PC-9 (cell line): ENCODE data around the gene TCP11L1. TPM values are rescaled to one million over a fixed set of nuclear protein-coding genes. Genes with fewer than 3 reads are reported as not detected.
"Not testable (repeated sequence)": the region's sequence is repeated elsewhere in the genome, so short reads cannot be mapped to it uniquely, and the experiment has no call there.

Experiments
- BruUV-seq: library from RNA; stranded (reverse); fragments of 400-500 nt; replicated peaks from 2 replicates; lab custom pipeline; 2021; lab: Mats Ljungman, UMichigan
- CTCF ChIA-PET: fragments of 300-600 bp; sonication (Branson Sonifier 250); formaldehyde crosslinking; loops from one replicate; lab custom pipeline; 2022; ENCODE audit warnings: antibody characterized with exemption; lab: Charles Lee
- POLR2A ChIA-PET: fragments of 300-600 bp; sonication (Branson Sonifier 250); formaldehyde crosslinking; loops from one replicate; lab custom pipeline; 2022; ENCODE audit warnings: antibody characterized with exemption; ENCODE audit not compliant: unreplicated experiment; lab: Charles Lee
- DNase-seq, 2 experiments: peaks; one replicate each; pipeline versions ENCODE4 v3.0.0 to v3.0.0-alpha.2; 2015 to 2022; ENCODE audit warnings: mixed read lengths in 1 of 2
- H2AFZ ChIP-seq: fragments of 200-600 bp; sonication (generic); 2 replicates; pipeline ENCODE4 v1.8.1; 2017; ENCODE audit warnings: antibody characterized with exemption
- H3F3A ChIP-seq: fragments of 200-600 bp; sonication (generic); 2 replicates; pipeline ENCODE4 v1.8.1; 2017; ENCODE audit warnings: antibody characterized with exemption, mild to moderate bottlenecking, low read depth; ENCODE audit not compliant: insufficient read depth
- H3K27ac ChIP-seq: fragments of 200-600 bp; sonication (generic); 2 replicates; pipeline ENCODE4 v1.6.1; 2016; ENCODE audit warnings: mixed run types
- H3K27me3 ChIP-seq: fragments of 200-600 bp; sonication (generic); 2 replicates; pipeline ENCODE4 v1.6.1; 2016; ENCODE audit warnings: low read depth, mixed run types; ENCODE audit not compliant: insufficient read depth
- H3K36me3 ChIP-seq: fragments of 200-600 bp; sonication (generic); 2 replicates; pipeline ENCODE4 v1.6.1; 2016; ENCODE audit warnings: low read depth, mixed run types
- H3K4me1 ChIP-seq: fragments of 200-600 bp; sonication (generic); replicated peaks from 2 replicates; pipeline ENCODE4 v1.6.1; 2016; ENCODE audit warnings: mixed run types; ENCODE audit not compliant: insufficient read depth
- H3K4me2 ChIP-seq: fragments of 200-600 bp; sonication (generic); 2 replicates; pipeline ENCODE4 v1.6.1; 2017; ENCODE audit warnings: mixed run types
- H3K4me3 ChIP-seq: fragments of 200-600 bp; sonication (generic); 2 replicates; pipeline ENCODE4 v1.6.1; 2016; ENCODE audit warnings: mixed run types
- H3K79me2 ChIP-seq: fragments of 200-600 bp; sonication (generic); 2 replicates; pipeline ENCODE4 v1.6.1; 2017; ENCODE audit warnings: low read depth, mixed run types
- H3K9me2 ChIP-seq: fragments of 200-600 bp; sonication (generic); 2 replicates; pipeline ENCODE4 v1.8.1; 2017; ENCODE audit warnings: mild to moderate bottlenecking; ENCODE audit not compliant: insufficient read depth
- H3K9me3 ChIP-seq: fragments of 200-600 bp; sonication (generic); 2 replicates; pipeline ENCODE4 v1.8.1; 2016; ENCODE audit warnings: low read depth; ENCODE audit not compliant: insufficient read depth
- H4K20me1 ChIP-seq: fragments of 200-600 bp; sonication (generic); 2 replicates; pipeline ENCODE4 v1.8.1; 2017; ENCODE audit not compliant: insufficient read depth
- EZH2 ChIP-seq: fragments of 200-600 bp; sonication (generic); IDR thresholded peaks from 2 replicates; pipeline ENCODE4 v1.8.0; 2017; ENCODE audit warnings: antibody characterized with exemption, low read depth
- intact Hi-C: fragments of 100-400 bp; cut with micrococcal nuclease; formaldehyde crosslinking; loops from one replicate; pipeline ENCODE4 v1.10.0; 2022; ENCODE audit not compliant: unreplicated experiment
- total RNA-seq: library from RNA; stranded (reverse); gene quantifications from 2 replicates; pipeline ENCODE4 v1.2.3, GENCODE V29; 2021
- TF ChIP-seq, protein P1 (sequence below): fragments of 200-600 bp; sonication (generic); conservative IDR thresholded peaks from 2 replicates; pipeline ENCODE4 v1.6.1; 2017; ENCODE audit warnings: mixed run types, antibody characterized with exemption, mild to moderate bottlenecking, moderate library complexity

Gene TCP11L1
- total RNA-seq, 1 experiment from 2014 or later: 8.1 TPM

GRCh38 chr11:33045551-33046255, 6.3 kb downstream of the TCP11L1 start:
- Histone ChIP-seq H4K20me1 (no peaks in the 10 kb centered on the region), H3K9me2 (no peaks in the 10 kb centered on the region), H3K4me3 (no peak overlapping the region), H3K27ac (no peak overlapping the region), H3K27me3 (no peaks in the 10 kb centered on the region), H3K4me1 (0 out of 2 replicates have a peak, but pooled peaks cover 5% of the 10 kb centered on the region), H3K4me2 (no peak overlapping the region), H3K79me2 (no peaks in the 10 kb centered on the region), H2AFZ (no peak overlapping the region), H3F3A (no peaks in the 10 kb centered on the region), H3K9me3 (no peaks in the 10 kb centered on the region; the same call in 1 of the 2 replicates), H3K36me3 (no peaks in the 10 kb centered on the region)
- CTCF ChIA-PET: no interaction called here
- no TSS peak for BruUV-seq
- DNase-seq: peak; percentile 29 to 61
- POLR2A ChIA-PET: no interaction called here
- intact Hi-C loops: no loop called here
- TF ChIP-seq EZH2: no peak
- TF ChIP-seq, protein P1, sequence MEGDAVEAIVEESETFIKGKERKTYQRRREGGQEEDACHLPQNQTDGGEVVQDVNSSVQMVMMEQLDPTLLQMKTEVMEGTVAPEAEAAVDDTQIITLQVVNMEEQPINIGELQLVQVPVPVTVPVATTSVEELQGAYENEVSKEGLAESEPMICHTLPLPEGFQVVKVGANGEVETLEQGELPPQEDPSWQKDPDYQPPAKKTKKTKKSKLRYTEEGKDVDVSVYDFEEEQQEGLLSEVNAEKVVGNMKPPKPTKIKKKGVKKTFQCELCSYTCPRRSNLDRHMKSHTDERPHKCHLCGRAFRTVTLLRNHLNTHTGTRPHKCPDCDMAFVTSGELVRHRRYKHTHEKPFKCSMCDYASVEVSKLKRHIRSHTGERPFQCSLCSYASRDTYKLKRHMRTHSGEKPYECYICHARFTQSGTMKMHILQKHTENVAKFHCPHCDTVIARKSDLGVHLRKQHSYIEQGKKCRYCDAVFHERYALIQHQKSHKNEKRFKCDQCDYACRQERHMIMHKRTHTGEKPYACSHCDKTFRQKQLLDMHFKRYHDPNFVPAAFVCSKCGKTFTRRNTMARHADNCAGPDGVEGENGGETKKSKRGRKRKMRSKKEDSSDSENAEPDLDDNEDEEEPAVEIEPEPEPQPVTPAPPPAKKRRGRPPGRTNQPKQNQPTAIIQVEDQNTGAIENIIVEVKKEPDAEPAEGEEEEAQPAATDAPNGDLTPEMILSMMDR: no peak

DNA sequence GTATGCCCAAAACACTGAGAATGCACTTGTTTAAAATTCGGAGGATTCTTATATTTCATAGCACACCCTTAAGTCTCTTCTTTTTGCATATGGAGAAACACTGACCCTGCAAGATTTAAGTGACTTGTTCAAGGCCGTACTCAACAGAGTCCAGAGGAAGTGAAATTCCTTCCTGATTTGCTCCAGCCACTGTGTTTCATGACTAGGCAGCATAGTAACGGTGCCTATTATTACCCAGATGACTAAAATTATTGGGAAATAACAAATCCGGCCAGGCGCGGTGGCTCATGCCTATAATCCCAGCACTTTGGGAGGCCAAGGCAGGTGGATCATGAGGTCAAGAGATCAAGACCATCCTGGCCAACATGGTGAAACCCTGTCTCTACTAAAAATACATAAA, 9.3 kb downstream of the TCP11L1 start:
- H4K20me1 ChIP-seq, POLR2A ChIA-PET, H2AFZ ChIP-seq, DNase-seq, H3K4me2 ChIP-seq, H3K4me1 ChIP-seq, H3K36me3 ChIP-seq, H3K9me3 ChIP-seq, H3K27ac ChIP-seq, H3K9me2 ChIP-seq, CTCF ChIA-PET, H3F3A ChIP-seq, H3K27me3 ChIP-seq, H3K79me2 ChIP-seq, BruUV-seq, H3K4me3 ChIP-seq, intact Hi-C loops: not testable (repeated sequence)

- intact Hi-C loops, H3F3A ChIP-seq, H3K4me2 ChIP-seq, H3K36me3 ChIP-seq, POLR2A ChIA-PET, H3K4me3 ChIP-seq, H3K9me2 ChIP-seq, DNase-seq, H3K9me3 ChIP-seq, H3K27ac ChIP-seq, H3K79me2 ChIP-seq, H3K27me3 ChIP-seq, BruUV-seq, H3K4me1 ChIP-seq, H2AFZ ChIP-seq, H4K20me1 ChIP-seq: not testable (repeated sequence)
- CTCF ChIA-PET: interaction anchor here (0.7 kb wide), 1 partner anchor 135 kb away, joined by 3 read pairs; no protein-coding TSS in a partner anchor
Observed at GRCh38 chr11:33049565-33050408, 10.4 kb downstream of the TCP11L1 start.

GRCh38 chr11:33052231-33052630, 12.9 kb downstream of the TCP11L1 start:
- H3K9me2 ChIP-seq: 0 out of 2 replicates have a peak, but pooled peaks cover 3% of the 10 kb centered on the region
- H3F3A ChIP-seq: no peaks in the 10 kb centered on the region
- no peak overlapping the region for H3K4me3 ChIP-seq
- no peaks in the 10 kb centered on the region for H3K27me3 ChIP-seq
- H3K9me3 ChIP-seq: no peaks in the 10 kb centered on the region
- BruUV-seq: no TSS peak
- H2AFZ ChIP-seq: no peak overlapping the region
- no peaks in the 10 kb centered on the region for H3K79me2 ChIP-seq
- no peaks in the 10 kb centered on the region for H3K4me1 ChIP-seq
- CTCF ChIA-PET: interaction anchor here (0.6 kb wide), 2 partner anchors 99 to 791 kb away, joined by 3 to 4 read pairs; no protein-coding TSS in a partner anchor
- no peaks in the 10 kb centered on the region for H3K36me3 ChIP-seq
- no peak overlapping the region for H3K4me2 ChIP-seq
- POLR2A ChIA-PET: interaction anchor here (0.6 kb wide), 1 partner anchor 52 kb away, joined by 7 read pairs; no protein-coding TSS in a partner anchor
- no peak overlapping the region for H3K27ac ChIP-seq
- intact Hi-C loops: no loop called here
- TF ChIP-seq, protein P1: no peak
- TF ChIP-seq EZH2: no peak
- no peaks in the 10 kb centered on the region for H4K20me1 ChIP-seq
- DNase-seq: no peak
